Activated T-helper 9 cell treated with anti-CD3 and anti-CD28 coated beads, Interleukin-2, amount 50 U/mL, for 16 hours (primary cell): ENCODE data around the gene AIMP1.

Experiments
- DNase-seq: peaks from one replicate; pipeline ENCODE4 v3.0.0-alpha.2; 2020; ENCODE audit warnings: low read depth

Gene AIMP1

GRCh38 chr4:106315968-106316772 lies at the start of gene AIMP1, which contains the start of gene TBCK:
AIMP1 (plus strand) TSS chr4:106316550; CDS start chr4:106325010, 8,460 bp downstream.
TBCK (minus strand) TSS chr4:106316209; CDS start chr4:106308960, 7,249 bp downstream.
- peak; percentile 77 for DNase-seq

GRCh38 chr4:106268786-106269185 lies 47.6 kb upstream of the AIMP1 start:
- no peak for DNase-seq

- no peak for DNase-seq
Observed at GRCh38 chr4:106269711-106270110, 46.6 kb upstream of the AIMP1 start.

GRCh38 chr4:106270736-106271135 lies 45.6 kb upstream of the AIMP1 start:
- no peak for DNase-seq

- no peak for DNase-seq
Observed at GRCh38 chr4:106273831-106274230, 42.5 kb upstream of the AIMP1 start.

GRCh38 chr4:106277140-106277675 lies 39.1 kb upstream of the AIMP1 start:
- no peak for DNase-seq

GRCh38 chr4:106284227-106284626 lies 32.1 kb upstream of the AIMP1 start:
- DNase-seq, result no peak

- DNase-seq, result no peak
Observed at GRCh38 chr4:106286611-106287010, 29.7 kb upstream of the AIMP1 start.

- DNase-seq, result no peak
Observed at GRCh38 chr4:106287353-106287969, 28.9 kb upstream of the AIMP1 start.

- DNase-seq, result no peak
Observed at GRCh38 chr4:106289737-106290136, 26.6 kb upstream of the AIMP1 start.

GRCh38 chr4:106291678-106292077 lies 24.7 kb upstream of the AIMP1 start:
- DNase-seq, result no peak

GRCh38 chr4:106294062-106294461 lies 22.3 kb upstream of the AIMP1 start:
- no peak for DNase-seq

- no peak for DNase-seq
Observed at GRCh38 chr4:106297245-106298035, 18.9 kb upstream of the AIMP1 start.

GRCh38 chr4:106299977-106300376 lies 16.4 kb upstream of the AIMP1 start:
- DNase-seq, result no peak

- no peak for DNase-seq
Observed at GRCh38 chr4:106301393-106302061, 14.8 kb upstream of the AIMP1 start.

GRCh38 chr4:106302062-106302438 lies 14.3 kb upstream of the AIMP1 start:
- no peak for DNase-seq

GRCh38 chr4:106303548-106304281 lies 12.6 kb upstream of the AIMP1 start:
- DNase-seq, result no peak

- no peak for DNase-seq
Observed at GRCh38 chr4:106304632-106305031, 11.7 kb upstream of the AIMP1 start.

- no peak for DNase-seq
Observed at GRCh38 chr4:106305435-106306055, 10.8 kb upstream of the AIMP1 start.

GRCh38 chr4:106306561-106306960 lies 9.8 kb upstream of the AIMP1 start:
- no peak for DNase-seq

GRCh38 chr4:106312377-106312776 lies 4.0 kb upstream of the AIMP1 start:
- DNase-seq, result no peak
